HG02623 (cell line): ENCODE data around the gene NUDT6.
"Not testable (repeated sequence)": the region's sequence is repeated elsewhere in the genome, so short reads cannot be mapped to it uniquely, and the experiment has no call there.

Experiments used
- ATAC-seq: cut with Tn5 transposase; IDR thresholded peaks from one replicate; pipeline ENCODE4 v1.9.1; 2021; ENCODE audit warnings: moderate library complexity; ENCODE audit not compliant: unreplicated experiment

The NUDT6 gene

DNA sequence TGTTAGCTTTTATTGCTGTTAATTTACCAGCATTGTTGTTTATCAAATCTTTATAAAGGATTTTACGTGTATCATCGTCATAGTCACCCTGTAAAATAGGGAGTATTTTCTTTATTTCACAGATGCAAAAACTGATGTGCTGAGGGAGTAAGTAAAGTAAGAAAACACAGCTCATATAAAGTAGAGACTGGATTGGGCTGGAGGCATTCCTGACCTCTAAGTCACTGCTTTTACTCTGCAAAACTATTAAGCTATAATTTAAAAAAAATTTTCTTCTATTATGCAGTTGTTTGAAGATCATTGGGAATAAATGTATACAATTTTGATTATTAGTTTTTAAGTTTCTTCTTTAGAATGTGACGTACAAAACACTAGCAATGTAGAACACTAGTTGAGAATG lies 45.9 kb downstream of the NUDT6 start:
- no peak for ATAC-seq

DNA sequence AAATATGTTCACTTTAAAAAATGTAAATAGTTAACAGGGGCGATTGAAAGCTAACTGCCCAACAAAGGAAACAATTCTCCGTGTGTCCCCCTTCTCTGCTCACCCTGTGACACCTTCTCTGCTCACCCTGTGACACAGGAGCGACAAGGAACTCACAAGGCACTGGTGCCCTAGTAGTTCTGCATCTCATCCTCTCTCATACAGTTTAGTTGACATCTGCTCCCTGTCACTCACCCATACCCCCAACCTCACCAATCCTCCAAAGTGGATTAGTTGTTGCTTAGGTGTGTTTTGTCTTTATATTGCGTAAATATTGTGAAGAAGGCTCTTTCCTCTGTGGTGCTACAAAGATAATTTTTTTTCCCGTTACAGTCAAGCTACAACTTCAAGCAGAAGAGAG lies 46.4 kb downstream of the NUDT6 start:
- ATAC-seq: no peak

DNA sequence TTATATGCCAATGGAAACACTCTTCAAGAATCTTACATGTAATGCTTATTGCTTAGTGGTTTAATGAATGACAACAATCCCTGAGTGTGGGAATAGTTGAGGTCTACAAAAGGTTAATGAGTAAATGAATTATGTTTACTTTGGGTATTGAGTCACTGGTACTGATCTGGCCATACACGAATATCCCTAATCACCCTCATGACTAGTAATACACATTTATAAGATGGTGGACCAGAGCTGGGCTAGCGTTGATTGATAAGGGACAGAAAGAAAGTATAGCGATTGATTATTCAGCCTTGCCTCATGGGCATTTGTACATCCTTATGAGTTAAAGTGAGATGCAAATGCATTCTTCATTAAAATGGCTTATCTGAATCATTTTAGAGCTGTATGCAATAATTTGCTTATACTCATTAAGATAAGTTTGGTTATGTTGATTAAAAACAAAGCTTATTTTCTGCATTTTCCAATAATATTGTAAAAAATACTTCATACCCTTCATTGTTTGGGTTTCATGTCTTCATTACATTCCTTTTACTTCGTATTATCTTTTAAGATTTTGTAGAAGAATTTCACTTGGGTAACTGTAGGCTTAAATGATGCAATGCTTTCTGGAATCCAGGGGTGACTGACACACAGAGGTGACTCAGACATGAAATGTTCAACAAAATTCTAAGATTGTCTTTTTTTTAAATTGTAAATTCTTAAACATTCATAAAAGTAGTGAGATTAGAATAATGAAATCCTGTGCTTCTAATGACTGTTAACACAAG lies 48.4 kb downstream of the NUDT6 start:
- ATAC-seq: no peak

DNA sequence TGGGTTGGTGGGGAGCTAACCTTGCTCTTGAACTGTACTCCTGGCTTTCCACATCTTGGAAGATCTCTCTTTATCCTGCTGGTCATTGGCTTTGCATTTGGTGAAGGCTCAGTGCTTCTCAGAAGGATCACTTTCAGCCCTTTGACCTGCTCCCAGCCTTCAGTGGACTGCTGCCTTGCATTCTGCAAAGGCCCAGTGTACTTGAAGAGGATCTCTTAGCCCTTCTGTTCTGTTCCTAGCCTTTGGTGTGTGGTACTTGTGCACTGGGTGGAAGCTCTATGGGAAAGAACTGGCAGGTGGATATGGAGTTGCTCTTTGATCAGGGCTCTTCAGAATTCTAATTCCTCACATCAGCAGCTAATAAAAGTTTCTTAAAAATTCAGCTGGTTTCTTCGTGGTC lies 49.3 kb downstream of the NUDT6 start:
- no peak for ATAC-seq

GRCh38 chr4:122868235-122868634 lies 54.2 kb downstream of the NUDT6 start:
- ATAC-seq: not testable (repeated sequence)

DNA sequence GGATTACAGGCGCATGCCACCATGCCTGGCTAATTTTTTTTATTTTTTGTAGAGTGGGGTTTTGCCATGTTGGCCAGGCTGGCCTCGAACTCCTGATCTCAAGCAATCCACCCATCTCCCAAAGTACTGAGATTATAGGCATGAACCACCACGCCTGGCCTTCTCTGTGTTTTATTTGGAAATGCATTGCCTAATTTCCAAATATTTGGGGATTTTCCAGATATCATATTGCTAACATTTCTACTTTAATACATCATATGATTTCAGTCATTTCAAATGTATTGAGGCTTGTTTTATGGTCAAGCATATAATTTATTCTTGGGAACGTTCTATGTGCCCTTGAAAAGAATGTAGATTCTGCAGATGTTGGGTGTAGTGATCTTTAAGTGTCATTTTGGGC lies 57.0 kb downstream of the NUDT6 start:
- no peak for ATAC-seq

DNA sequence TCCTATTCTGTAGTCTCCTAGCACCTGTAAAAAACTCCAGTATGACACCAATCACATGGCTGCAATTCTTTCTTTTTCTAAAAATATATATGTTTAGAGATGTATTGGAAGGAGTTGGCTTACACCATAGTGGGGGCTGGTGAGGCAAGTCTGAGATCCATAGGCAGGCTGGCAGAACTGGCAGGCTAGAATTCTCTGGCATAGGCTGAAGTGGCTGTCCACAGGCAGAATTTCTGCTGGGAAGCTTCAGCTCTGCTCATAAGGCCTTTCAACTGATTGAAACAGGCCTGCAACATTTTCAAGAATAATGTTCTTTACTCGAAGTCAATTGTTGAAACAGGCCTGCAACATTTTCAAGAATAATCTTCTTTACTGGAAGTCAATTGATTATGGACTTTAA lies 58.8 kb downstream of the NUDT6 start:
- no peak for ATAC-seq

DNA sequence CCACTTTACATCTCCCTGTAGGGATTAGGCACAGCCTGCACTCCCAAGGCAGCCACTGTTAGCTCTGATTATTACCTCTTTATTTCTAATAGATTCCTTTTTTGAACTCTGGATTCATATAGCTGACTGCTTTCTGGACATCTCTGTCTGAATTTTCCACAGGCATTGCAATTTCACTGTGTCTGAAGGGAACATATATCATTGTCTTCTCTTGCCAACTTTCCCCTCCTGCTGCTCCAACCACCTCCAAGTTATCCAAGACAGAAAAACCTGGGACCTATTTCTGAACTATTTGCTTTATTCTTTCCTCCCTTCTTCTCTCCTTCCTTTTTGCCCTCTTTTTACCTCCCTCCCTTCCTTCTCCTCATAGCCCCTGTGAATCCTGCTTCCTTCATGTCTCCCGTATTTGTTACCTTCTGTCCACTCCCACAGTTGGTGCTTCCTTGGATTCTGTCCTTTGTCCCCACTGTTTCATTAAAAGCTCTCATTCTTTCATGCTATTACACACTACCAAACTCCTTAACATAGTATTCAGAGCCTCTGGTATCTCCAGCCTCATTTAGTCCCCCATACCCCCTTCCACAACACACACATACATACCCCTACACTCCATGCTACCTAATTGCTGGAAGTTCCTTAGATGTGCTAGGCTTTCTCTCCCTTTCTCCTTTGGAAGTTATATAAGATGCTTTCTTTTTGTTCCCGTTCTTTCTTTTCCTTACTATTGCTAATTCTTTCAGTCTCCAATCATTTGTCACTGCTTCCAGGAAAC lies 61.0 kb downstream of the NUDT6 start:
- no peak for ATAC-seq

DNA sequence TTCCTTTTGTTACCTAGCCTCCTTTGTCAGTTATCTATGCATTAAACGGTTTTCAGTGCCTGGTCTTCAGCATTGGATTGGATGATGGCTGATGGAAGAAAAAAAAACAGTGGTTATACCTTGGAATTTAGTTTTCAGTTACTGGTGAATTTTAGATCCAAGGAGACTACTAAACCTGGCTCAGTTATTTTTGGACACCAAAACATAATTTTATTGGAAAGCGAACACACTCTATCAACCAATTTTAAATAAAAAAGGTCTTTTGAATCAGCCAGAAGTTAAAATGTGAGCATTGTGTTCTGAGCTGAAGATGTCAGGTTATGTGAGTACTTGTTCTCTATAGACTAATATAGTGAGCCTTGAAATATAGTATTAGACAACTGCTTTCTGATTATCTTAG lies 63.7 kb downstream of the NUDT6 start:
- no peak for ATAC-seq

DNA sequence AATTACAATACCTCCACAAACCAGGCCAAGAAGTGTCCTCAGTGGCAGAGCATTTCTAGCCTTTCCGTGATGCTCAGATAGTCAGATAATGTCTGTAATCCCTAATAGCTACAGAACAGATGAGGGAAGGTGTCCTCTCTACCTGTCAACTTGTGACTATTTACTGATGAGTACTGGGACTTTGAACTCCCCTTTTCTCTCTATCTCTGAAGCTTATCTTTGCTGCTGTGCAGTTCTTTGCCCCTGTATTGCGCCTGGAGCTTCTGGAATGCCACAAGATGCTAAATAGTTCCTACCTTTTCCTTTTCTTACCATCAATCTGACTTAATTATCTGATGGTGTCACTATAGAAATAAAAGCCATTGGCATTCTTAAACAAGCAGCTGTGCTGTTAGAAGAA lies 65.2 kb downstream of the NUDT6 start:
- ATAC-seq: no peak

DNA sequence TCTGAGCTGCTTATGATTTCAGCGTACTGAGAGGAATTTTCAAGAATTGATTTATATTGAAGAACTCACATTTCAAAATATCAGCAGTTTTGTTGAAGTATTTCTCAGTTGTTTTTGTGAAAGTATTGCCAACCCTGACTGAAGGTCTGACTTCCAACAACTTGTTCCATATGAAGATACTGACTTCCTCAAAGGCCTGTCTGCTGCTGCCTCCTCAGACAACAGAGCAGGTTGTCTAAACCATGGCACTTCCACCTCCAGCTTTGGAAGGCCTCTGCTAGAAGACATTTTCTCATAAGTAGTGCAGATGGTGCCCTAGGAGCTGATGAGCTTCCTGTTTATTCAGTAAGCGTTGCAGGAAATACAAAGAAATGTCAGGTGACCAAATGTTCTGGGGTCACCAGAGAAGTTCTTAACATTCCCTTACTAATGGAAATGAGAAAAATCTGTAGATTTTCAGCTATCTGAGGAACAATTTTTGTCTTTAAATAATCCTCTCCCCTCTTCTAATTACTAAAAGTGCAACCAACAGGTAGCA lies 67.0 kb downstream of the NUDT6 start:
- no peak for ATAC-seq

- ATAC-seq: no peak
Measured at GRCh38 chr4:122854447-122855352, 67.7 kb downstream of the NUDT6 start.

GRCh38 chr4:122851568-122851967 lies 70.8 kb downstream of the NUDT6 start:
- no peak for ATAC-seq

DNA sequence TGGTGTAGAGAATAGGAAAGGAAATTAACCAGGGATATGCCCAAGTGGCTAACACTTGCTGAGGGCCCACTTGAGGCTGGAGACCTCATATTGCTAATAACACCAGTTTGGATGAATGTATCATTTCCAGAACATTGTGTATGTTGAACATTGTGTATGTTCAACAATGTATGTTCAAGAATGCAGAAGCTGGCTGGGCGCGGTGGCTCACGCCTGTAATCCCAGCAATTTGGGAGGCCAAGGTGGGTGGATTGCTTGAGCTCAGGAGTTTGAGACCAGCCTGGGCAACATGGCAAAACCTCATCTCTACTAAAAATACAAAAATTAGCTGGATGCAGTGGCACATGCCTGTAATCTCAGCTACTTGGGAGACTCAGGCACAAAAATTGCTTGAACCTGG lies 72.6 kb downstream of the NUDT6 start:
- not testable (repeated sequence) for ATAC-seq

DNA sequence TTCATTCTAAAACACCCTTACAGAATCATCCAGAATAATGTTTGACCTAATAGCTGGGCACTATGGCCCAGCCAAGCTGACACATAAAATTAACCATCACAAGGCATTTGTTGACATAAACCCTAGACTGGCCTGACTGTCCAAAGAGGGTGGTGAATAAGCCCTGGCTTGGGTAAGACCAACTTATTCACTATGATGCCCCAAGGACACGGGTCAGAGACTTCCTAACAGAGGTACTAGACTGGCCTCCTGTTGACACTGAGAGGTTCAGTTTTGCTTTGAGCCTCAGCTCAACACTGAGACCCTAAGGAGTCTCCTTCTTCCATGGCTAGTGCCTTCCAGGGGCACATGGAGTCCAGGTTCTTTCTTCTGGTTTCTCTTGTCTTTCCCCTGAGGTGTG lies 74.5 kb downstream of the NUDT6 start:
- ATAC-seq: no peak

GRCh38 chr4:122845760-122846159 lies 76.6 kb downstream of the NUDT6 start:
- no peak for ATAC-seq

- ATAC-seq: no peak
Measured at GRCh38 chr4:122845066-122845465, 77.3 kb downstream of the NUDT6 start.

- ATAC-seq: not testable (repeated sequence)
Measured at GRCh38 chr4:122844391-122844790, 78.0 kb downstream of the NUDT6 start.

- ATAC-seq: no peak
Measured at GRCh38 chr4:122842984-122843531, 79.3 kb downstream of the NUDT6 start.
